Keratinocyte (primary cell): ENCODE measurements around the gene SMARCA2. TPM values are rescaled to one million over a fixed set of nuclear protein-coding genes. Genes with fewer than 3 reads are reported as not detected.

Source experiments
- DNase-seq: peaks from one replicate; pipeline ENCODE4 v3.0.0-alpha.2; 2011; ENCODE audit warnings: low read depth, missing footprints, low spot score
- FAIRE-seq: peaks from 2 replicates; lab custom pipeline; 2011; peaks lifted over from hg19 to GRCh38; lab: Jason Lieb, UNC
- H2AFZ ChIP-seq: 2 replicates; pipeline ENCODE4 v1.6.0; 2012; ENCODE audit warnings: low read length, control low read depth, inconsistent platforms; ENCODE audit not compliant: control insufficient read depth
- H3K27ac ChIP-seq: 2 replicates; pipeline ENCODE4 v1.5.1; 2011; ENCODE audit warnings: low read length; ENCODE audit not compliant: control insufficient read depth, insufficient read depth
- H3K27me3 ChIP-seq: 3 replicates; pipeline ENCODE4 v1.6.0; 2011; ENCODE audit warnings: low read length; ENCODE audit not compliant: control insufficient read depth, insufficient read depth; ENCODE audit errors: extremely low read depth
- H3K36me3 ChIP-seq, 2 experiments: 2 replicates in 1 of 2; 3 replicates in 1 of 2; pipeline ENCODE4 v1.5.1; 2011; ENCODE audit warnings: low read length in 2 of 2, mild to moderate bottlenecking in 1 of 2; ENCODE audit not compliant: control insufficient read depth in 2 of 2, insufficient read depth in 2 of 2; ENCODE audit errors: extremely low read depth in 1 of 2
- H3K4me1 ChIP-seq: 3 replicates; pipeline ENCODE4 v1.5.1; 2011; ENCODE audit warnings: low read length; ENCODE audit not compliant: control insufficient read depth, insufficient read depth; ENCODE audit errors: extremely low read depth
- H3K4me2 ChIP-seq: 3 replicates; pipeline ENCODE4 v1.6.0; 2011; ENCODE audit warnings: low read depth, low read length; ENCODE audit not compliant: control insufficient read depth, insufficient read depth; ENCODE audit errors: extremely low read depth
- H3K4me3 ChIP-seq, 3 experiments: fragments of 200-600 bp in 1 of 3; sonication (generic) in 1 of 3; 2 replicates in 2 of 3; 3 replicates in 1 of 3; pipeline ENCODE4 v1.5.1; 2011 to 2016; ENCODE audit warnings: low read length in 3 of 3, mild to moderate bottlenecking in 3 of 3, control low read depth in 2 of 3, inconsistent platforms in 1 of 3, low read depth in 1 of 3, mixed read lengths in 1 of 3, mixed run types in 1 of 3, moderate library complexity in 1 of 3; ENCODE audit not compliant: control insufficient read depth in 2 of 3, insufficient read depth in 2 of 3; ENCODE audit errors: extremely low read depth in 1 of 3
- H3K79me2 ChIP-seq: 2 replicates; pipeline ENCODE4 v1.6.0; 2012; ENCODE audit warnings: low read length; ENCODE audit not compliant: control insufficient read depth, insufficient read depth
- H3K9ac ChIP-seq: 3 replicates; pipeline ENCODE4 v1.6.0; 2011; ENCODE audit warnings: low read length; ENCODE audit not compliant: control insufficient read depth, insufficient read depth; ENCODE audit errors: extremely low read depth
- H3K9me1 ChIP-seq: 3 replicates; pipeline ENCODE4 v1.6.0; 2011; ENCODE audit warnings: low read length; ENCODE audit not compliant: control insufficient read depth, insufficient read depth; ENCODE audit errors: extremely low read depth
- H3K9me3 ChIP-seq: 2 replicates; pipeline ENCODE4 v1.5.1; 2012; ENCODE audit warnings: low read depth, low read length; ENCODE audit not compliant: control insufficient read depth
- H4K20me1 ChIP-seq: 3 replicates; pipeline ENCODE4 v1.6.0; 2011; ENCODE audit warnings: low read length; ENCODE audit not compliant: control insufficient read depth, insufficient read depth; ENCODE audit errors: extremely low read depth
- CTCF ChIP-seq, 3 experiments: IDR thresholded peaks in 1 of 3; conservative IDR thresholded peaks in 1 of 3; optimal IDR thresholded peaks in 1 of 3; 2 replicates in 2 of 3; 3 replicates in 1 of 3; pipeline versions ENCODE3 to v1.5.1; 2011; ENCODE audit warnings: low read length in 3 of 3, mild to moderate bottlenecking in 3 of 3, moderate library complexity in 2 of 3, control low read depth in 1 of 3, inconsistent platforms in 1 of 3; ENCODE audit not compliant: insufficient read depth in 2 of 3; ENCODE audit errors: extremely low read depth in 1 of 3
- EZH2 ChIP-seq: IDR thresholded peaks from one replicate; pipeline ENCODE4 v1.6.1; 2012; ENCODE audit warnings: inconsistent platforms, mild to moderate bottlenecking, low read length, moderate library complexity
- dilution Hi-C: fragments of 300-500 bp; cut with MboI; formaldehyde crosslinking; loops from one replicate; pipeline ENCODE4 v1.7.0; 2020; ENCODE audit warnings: low sequenced_read_pairs; ENCODE audit not compliant: extremely low pct_ligation_motif_present
- polyA plus RNA-seq, 5 experiments: library from polyadenylated mRNA; depleted of rRNA in 3 of 5; stranded (reverse) in 3 of 5; stranded (forward) in 1 of 5; unstranded in 1 of 5; fragments of >200 nt; gene quantifications; 1 replicate in 1 of 5; 2 replicates in 3 of 5; 3 replicates in 1 of 5; pipeline versions ENCODE4 v1.2.1 to v1.2.3, GENCODE V29; 2011 to 2012; ENCODE audit warnings: missing spikeins in 2 of 5, low read depth in 1 of 5, low replicate concordance in 1 of 5

The SMARCA2 gene
- polyA plus RNA-seq, 1 donor (not counting 4 experiments of a cell fraction or from before 2014, with no cell fraction given), result 39.0 TPM

DNA sequence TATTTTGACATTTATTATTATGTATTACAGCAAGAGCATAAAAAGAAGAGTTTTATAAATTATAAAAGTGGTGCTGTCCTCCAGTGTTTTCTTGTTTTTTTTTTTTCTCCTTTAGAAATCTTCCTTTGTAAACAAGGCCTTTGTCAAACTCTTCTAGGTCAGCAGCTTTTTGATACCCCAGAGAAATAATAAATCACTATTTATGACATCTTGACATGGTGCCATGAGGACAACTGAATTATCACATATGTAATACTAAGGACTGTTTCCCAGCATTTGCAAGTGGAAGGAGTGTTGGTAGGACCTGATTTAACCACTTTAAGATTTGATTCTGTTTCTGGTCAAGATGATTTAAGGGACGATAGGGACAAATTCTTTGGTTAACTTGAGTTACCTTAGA, 4.6 kb downstream of the SMARCA2 start:
- no peaks in the 10 kb centered on the region for H3K36me3 ChIP-seq
- no peaks in the 10 kb centered on the region for H3K9me3 ChIP-seq
- no peak overlapping the region for H3K4me3 ChIP-seq
- H3K27ac ChIP-seq, result no peak overlapping the region
- no peaks in the 10 kb centered on the region for H3K27me3 ChIP-seq
- H3K9me1 ChIP-seq, result no peaks in the 10 kb centered on the region
- no peak overlapping the region for H2AFZ ChIP-seq
- H4K20me1 ChIP-seq, result no peaks in the 10 kb centered on the region
- TF ChIP-seq CTCF (optimal IDR thresholded peaks at IDR 0.05 in 1 of 3, IDR thresholded peaks at IDR 0.05 in 1 of 3, conservative IDR thresholded peaks at IDR 0.05 in 1 of 3; ENCODE audit: extremely low read depth in 1 of 3, insufficient read depth in 2 of 3, low read length in 3 of 3), result no peak
- TF ChIP-seq EZH2, result no peak
- H3K9ac ChIP-seq, result no peak overlapping the region
- peaks cover 42% of the 10 kb centered on the region for H3K79me2 ChIP-seq
- no peak overlapping the region for H3K4me2 ChIP-seq
- FAIRE-seq (no peak), DNase-seq (no peak)
- dilution Hi-C loops, result no loop called here
- peaks cover 14% of the 10 kb centered on the region for H3K4me1 ChIP-seq

GRCh38 chr9:2021731-2022130, 6.6 kb downstream of the SMARCA2 start:
- H2AFZ ChIP-seq, result no peak overlapping the region
- FAIRE-seq (no peak), DNase-seq (no peak)
- H3K4me1 ChIP-seq, result peaks cover 14% of the 10 kb centered on the region
- TF ChIP-seq CTCF (optimal IDR thresholded peaks at IDR 0.05 in 1 of 3, IDR thresholded peaks at IDR 0.05 in 1 of 3, conservative IDR thresholded peaks at IDR 0.05 in 1 of 3; ENCODE audit: extremely low read depth in 1 of 3, insufficient read depth in 2 of 3, low read length in 3 of 3) (no peak), EZH2 (no peak)
- H3K9ac ChIP-seq, result no peak overlapping the region
- H3K4me2 ChIP-seq, result peak overlapping the region; percentile 23
- H3K36me3 ChIP-seq, result no peaks in the 10 kb centered on the region
- H3K27ac ChIP-seq, result no peak overlapping the region
- no peak overlapping the region for H3K4me3 ChIP-seq
- H3K27me3 ChIP-seq, result no peaks in the 10 kb centered on the region
- H3K9me3 ChIP-seq, result no peaks in the 10 kb centered on the region
- H3K79me2 ChIP-seq, result peaks cover 47% of the 10 kb centered on the region
- dilution Hi-C loops, result no loop called here
- no peaks in the 10 kb centered on the region for H4K20me1 ChIP-seq
- no peaks in the 10 kb centered on the region for H3K9me1 ChIP-seq
